KMS-11 (cell line): ENCODE data around the gene TIMM17A.

ENCODE experiments used
- H2AFZ ChIP-seq: fragments of 200-600 bp; sonication (generic); 2 replicates; pipeline ENCODE4 v1.6.1; 2016; ENCODE audit warnings: antibody characterized with exemption, mixed run types, low read depth
- H3K27ac ChIP-seq: fragments of 200-600 bp; sonication (generic); 2 replicates; pipeline ENCODE4 v1.6.1; 2016; ENCODE audit warnings: mild to moderate bottlenecking, mixed run types
- H3K27me3 ChIP-seq: fragments of 200-600 bp; sonication (generic); 2 replicates; pipeline ENCODE4 v1.6.1; 2017; ENCODE audit warnings: mild to moderate bottlenecking, low read depth, mixed run types, moderate library complexity; ENCODE audit not compliant: insufficient read depth
- H3K36me3 ChIP-seq: fragments of 200-600 bp; sonication (generic); 2 replicates; pipeline ENCODE4 v1.6.1; 2017; ENCODE audit warnings: mild to moderate bottlenecking, mixed run types; ENCODE audit not compliant: insufficient read depth
- H3K4me1 ChIP-seq: fragments of 200-600 bp; sonication (generic); 2 replicates; pipeline ENCODE4 v1.6.1; 2016; ENCODE audit warnings: mild to moderate bottlenecking, low read depth, mixed run types; ENCODE audit not compliant: poor library complexity, severe bottlenecking
- H3K4me2 ChIP-seq: fragments of 200-600 bp; sonication (generic); 2 replicates; pipeline ENCODE4 v1.7.0; 2016; ENCODE audit warnings: mild to moderate bottlenecking, mixed run types
- H3K4me3 ChIP-seq: fragments of 200-600 bp; sonication (generic); IDR thresholded peaks from 2 replicates; pipeline ENCODE4 v1.6.1; 2017; ENCODE audit warnings: low read depth, low read length, mixed read lengths; ENCODE audit not compliant: insufficient read depth
- H3K79me2 ChIP-seq: fragments of 200-600 bp; sonication (generic); 2 replicates; pipeline ENCODE4 v1.6.1; 2016; ENCODE audit warnings: low read depth, mixed run types; ENCODE audit not compliant: insufficient read depth
- H3K9ac ChIP-seq: fragments of 200-600 bp; sonication (generic); 2 replicates; pipeline ENCODE4 v1.6.1; 2016; ENCODE audit warnings: mild to moderate bottlenecking, mixed run types
- H4K20me1 ChIP-seq: fragments of 200-600 bp; sonication (generic); 2 replicates; pipeline ENCODE4 v1.6.1; 2016; ENCODE audit warnings: mild to moderate bottlenecking, mixed run types; ENCODE audit not compliant: insufficient read depth
- CTCF ChIP-seq: fragments of 200-600 bp; sonication (generic); conservative IDR thresholded peaks from 2 replicates; pipeline ENCODE4 v1.6.1; 2017; ENCODE audit warnings: low read depth, mild to moderate bottlenecking, antibody characterized with exemption, low read length, moderate library complexity, mixed read lengths

TIMM17A gene

GRCh38 chr1:202011994-202012393, 56.7 kb downstream of the TIMM17A start:
- peaks cover 21% of the 10 kb centered on the region for H3K4me1 ChIP-seq
- H3K36me3 ChIP-seq: no peaks in the 10 kb centered on the region
- H3K27me3 ChIP-seq: no peaks in the 10 kb centered on the region
- H3K79me2 ChIP-seq: no peaks in the 10 kb centered on the region
- no peaks in the 10 kb centered on the region for H4K20me1 ChIP-seq
- no peak overlapping the region for H3K4me2 ChIP-seq
- no peak overlapping the region for H3K4me3 ChIP-seq
- H3K27ac ChIP-seq: no peak overlapping the region
- H2AFZ ChIP-seq: no peak overlapping the region
- H3K9ac ChIP-seq: no peak overlapping the region
- no peak for TF ChIP-seq CTCF

- Histone ChIP-seq H3K4me3 (no peak overlapping the region), H3K4me2 (no peak overlapping the region), H3K27ac (no peak overlapping the region), H3K27me3 (no peaks in the 10 kb centered on the region), H3K9ac (no peak overlapping the region), H2AFZ (no peak overlapping the region), H3K36me3 (no peaks in the 10 kb centered on the region), H3K79me2 (no peaks in the 10 kb centered on the region), H3K4me1 (peaks cover 21% of the 10 kb centered on the region), H4K20me1 (no peaks in the 10 kb centered on the region)
- no peak for TF ChIP-seq CTCF
Measured at GRCh38 chr1:202012544-202013478, 57.5 kb downstream of the TIMM17A start.

DNA sequence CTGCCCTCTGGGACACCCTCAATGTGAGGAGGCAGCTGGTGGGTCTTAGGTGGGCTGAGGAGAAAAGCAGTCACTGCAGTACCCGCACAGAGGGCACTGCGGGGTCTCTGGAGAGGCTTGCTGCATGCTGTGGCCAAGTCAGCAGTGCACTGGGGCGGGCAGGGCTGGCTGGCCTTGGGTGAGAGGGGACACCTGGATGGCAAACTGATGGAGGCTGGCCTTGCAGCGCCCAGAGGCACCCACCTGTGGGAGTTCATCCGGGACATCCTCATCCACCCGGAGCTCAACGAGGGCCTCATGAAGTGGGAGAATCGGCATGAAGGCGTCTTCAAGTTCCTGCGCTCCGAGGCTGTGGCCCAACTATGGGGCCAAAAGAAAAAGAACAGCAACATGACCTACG, 58.3 kb downstream of the TIMM17A start:
- peaks cover 21% of the 10 kb centered on the region for H3K4me1 ChIP-seq
- no peak for TF ChIP-seq CTCF
- H3K27ac ChIP-seq: no peak overlapping the region
- no peak overlapping the region for H3K4me3 ChIP-seq
- H4K20me1 ChIP-seq: no peaks in the 10 kb centered on the region
- H3K4me2 ChIP-seq: no peak overlapping the region
- H3K27me3 ChIP-seq: no peaks in the 10 kb centered on the region
- no peak overlapping the region for H3K9ac ChIP-seq
- no peaks in the 10 kb centered on the region for H3K79me2 ChIP-seq
- H3K36me3 ChIP-seq: no peaks in the 10 kb centered on the region
- no peak overlapping the region for H2AFZ ChIP-seq

DNA sequence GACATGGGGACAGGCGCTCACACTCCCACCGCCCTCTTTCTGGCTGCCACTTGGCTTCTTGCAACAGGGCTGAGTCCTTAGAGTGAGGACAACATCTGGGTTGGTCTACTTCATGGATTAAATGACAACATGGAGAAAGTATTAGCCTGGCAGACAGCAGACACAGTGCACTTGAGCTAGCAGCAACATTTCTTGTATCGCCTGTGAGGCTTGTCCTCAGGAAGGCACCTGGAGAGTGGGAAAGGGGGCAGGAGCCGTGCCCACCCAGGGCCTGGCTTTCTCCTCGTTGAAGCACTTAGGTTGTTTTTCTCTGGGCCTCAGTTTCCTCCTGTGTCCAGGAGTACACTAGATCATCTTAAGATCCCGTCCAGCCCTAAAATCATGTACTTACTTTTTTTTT, 58.8 kb downstream of the TIMM17A start:
- H3K9ac ChIP-seq: no peak overlapping the region
- H4K20me1 ChIP-seq: no peaks in the 10 kb centered on the region
- TF ChIP-seq CTCF: no peak
- peaks cover 21% of the 10 kb centered on the region for H3K4me1 ChIP-seq
- H3K27me3 ChIP-seq: no peaks in the 10 kb centered on the region
- no peak overlapping the region for H2AFZ ChIP-seq
- no peak overlapping the region for H3K4me2 ChIP-seq
- no peaks in the 10 kb centered on the region for H3K36me3 ChIP-seq
- no peaks in the 10 kb centered on the region for H3K79me2 ChIP-seq
- H3K4me3 ChIP-seq: no peak overlapping the region
- H3K27ac ChIP-seq: no peak overlapping the region
